ENCODE results near the gene SCGN. TPM values are rescaled to one million over a fixed set of nuclear protein-coding genes. Genes with fewer than 3 reads are reported as not detected.

The SCGN gene
- total RNA-seq, 2 experiments from 2014 or later, result not detected

GRCh38 chr6:25635886-25636317 is 16.1 kb upstream of the SCGN start:
- DNase-seq, result no peak
- ChIA-PET POLR2A (no interaction called here), CTCF (no interaction called here)
- Mint-ChIP-seq H3K27me3 (peaks cover 47% of the 10 kb centered on the region), H3K27ac (no peak overlapping the region), H3K9me3 (no peaks in the 10 kb centered on the region), H3K4me1 (ENCODE audit: low read depth) (no peaks in the 10 kb centered on the region), H3K36me3 (ENCODE audit: low read depth) (no peaks in the 10 kb centered on the region), H3K4me3 (no peak overlapping the region)
- intact Hi-C loops (cut with DNase I, micrococcal nuclease), result no loop called here
- H3K27me3 ChIP-seq (ENCODE audit: control insufficient read depth in 1 of 2, insufficient read depth in 2 of 2, low read length in 2 of 2), result peaks cover 10 to 20% of the 10 kb centered on the region in 2 experiments
- H3K27ac ChIP-seq (ENCODE audit: low read depth in 1 of 2, low read length in 2 of 2), result no peak overlapping the region
- ATAC-seq (ENCODE audit: poor library complexity), result no peak
- H3K4me1 ChIP-seq (ENCODE audit: insufficient read depth, low read length), result no peaks in the 10 kb centered on the region
- no peak overlapping the region for H3K4me3 ChIP-seq (ENCODE audit: low read length)
- no peak for TF ChIP-seq CTCF (IDR thresholded peaks at IDR 0.05)
- H3K36me3 ChIP-seq (ENCODE audit: insufficient read depth, low read length), result no peaks in the 10 kb centered on the region
- no peaks in the 10 kb centered on the region for H3K9me3 ChIP-seq (ENCODE audit: control insufficient read depth in 1 of 2, insufficient read depth in 1 of 2, low read length in 2 of 2)

GRCh38 chr6:25637211-25637610 is 14.8 kb upstream of the SCGN start:
- Histone ChIP-seq H3K27me3 (ENCODE audit: control insufficient read depth in 1 of 2, insufficient read depth in 2 of 2, low read length in 2 of 2) (peaks cover 16 to 23% of the 10 kb centered on the region in 2 experiments), H3K36me3 (ENCODE audit: insufficient read depth, low read length) (no peaks in the 10 kb centered on the region), H3K4me1 (ENCODE audit: insufficient read depth, low read length) (no peaks in the 10 kb centered on the region), H3K27ac (ENCODE audit: low read depth in 1 of 2, low read length in 2 of 2) (no peak overlapping the region), H3K9me3 (ENCODE audit: control insufficient read depth in 1 of 2, insufficient read depth in 1 of 2, low read length in 2 of 2) (no peaks in the 10 kb centered on the region), H3K4me3 (ENCODE audit: low read length) (no peak overlapping the region)
- Mint-ChIP-seq H3K27ac (no peak overlapping the region), H3K4me1 (ENCODE audit: low read depth) (no peaks in the 10 kb centered on the region), H3K36me3 (ENCODE audit: low read depth) (no peaks in the 10 kb centered on the region), H3K4me3 (no peak overlapping the region), H3K27me3 (peaks cover 47% of the 10 kb centered on the region), H3K9me3 (peaks cover 3% of the 10 kb centered on the region)
- ATAC-seq (ENCODE audit: poor library complexity), result no peak
- CTCF ChIA-PET, result no interaction called here
- DNase-seq, result no peak
- intact Hi-C loops (cut with DNase I, micrococcal nuclease), result no loop called here
- TF ChIP-seq CTCF (IDR thresholded peaks at IDR 0.05), result no peak
- POLR2A ChIA-PET, result no interaction called here

GRCh38 chr6:25637960-25638434 is 14.0 kb upstream of the SCGN start:
- intact Hi-C loops (cut with DNase I, micrococcal nuclease), result no loop called here
- no peaks in the 10 kb centered on the region for H3K36me3 ChIP-seq (ENCODE audit: insufficient read depth, low read length)
- H3K4me3 ChIP-seq (ENCODE audit: low read length), result no peak overlapping the region
- ChIA-PET POLR2A (no interaction called here), CTCF (no interaction called here)
- Mint-ChIP-seq H3K9me3 (peaks cover 3% of the 10 kb centered on the region), H3K4me3 (no peak overlapping the region), H3K27ac (no peak overlapping the region), H3K4me1 (ENCODE audit: low read depth) (no peaks in the 10 kb centered on the region), H3K27me3 (peaks cover 52% of the 10 kb centered on the region), H3K36me3 (ENCODE audit: low read depth) (no peaks in the 10 kb centered on the region)
- no peak for TF ChIP-seq CTCF (IDR thresholded peaks at IDR 0.05)
- H3K4me1 ChIP-seq (ENCODE audit: insufficient read depth, low read length), result no peaks in the 10 kb centered on the region
- no peaks in the 10 kb centered on the region for H3K9me3 ChIP-seq (ENCODE audit: control insufficient read depth in 1 of 2, insufficient read depth in 1 of 2, low read length in 2 of 2)
- ATAC-seq (ENCODE audit: poor library complexity), result no peak
- no peak overlapping the region for H3K27ac ChIP-seq (ENCODE audit: low read depth in 1 of 2, low read length in 2 of 2)
- DNase-seq, result no peak
- peaks cover 20 to 30% of the 10 kb centered on the region in 2 experiments for H3K27me3 ChIP-seq (ENCODE audit: control insufficient read depth in 1 of 2, insufficient read depth in 2 of 2, low read length in 2 of 2)
